T-cell (primary cell): Measurements from ENCODE around the gene APBB1IP. TPM values are rescaled to one million over a fixed set of nuclear protein-coding genes. Genes with fewer than 3 reads are reported as not detected.

Experiments
- ATAC-seq, 4 experiments: fragments of 200-7000 bp in 3 of 4; fragments of 150-1000 bp in 1 of 4; cut with Tn5 transposase; replicated peaks in 1 of 4; 1 replicate in 3 of 4; 2 replicates in 1 of 4; pipeline ENCODE4 v1.10.0; 2021; ENCODE audit warnings: moderate library complexity in 3 of 4, mild to moderate bottlenecking in 2 of 4, moderate number of reproducible peaks in 1 of 4
- CTCF ChIA-PET, 2 donors: fragments of 300-600 bp; sonication (Branson Sonifier 250); formaldehyde crosslinking; loops; one replicate each; lab custom pipeline; 2022; ENCODE audit warnings: antibody characterized with exemption in 2 of 2; lab: Charles Lee
- POLR2A ChIA-PET, 2 donors: fragments of 300-600 bp; sonication (Branson Sonifier 250); formaldehyde crosslinking; loops; one replicate each; lab custom pipeline; 2022; ENCODE audit warnings: antibody characterized with exemption in 2 of 2; lab: Charles Lee
- DNase-seq, 35 experiments: peaks; one replicate each; pipeline versions ENCODE4 v3.0.0 to v3.0.0-alpha.2; 2013 to 2023
- H3K27ac ChIP-seq: one replicate; pipeline ENCODE4 v1.5.1; 2013; ENCODE audit warnings: low read length
- H3K27me3 ChIP-seq, 2 experiments: replicated peaks in 1 of 2; 1 replicate in 1 of 2; 2 replicates in 1 of 2; pipeline versions ENCODE4 v1.6.1 to v1.7.0; 2013; ENCODE audit warnings: low read length in 1 of 2, mixed read lengths in 1 of 2; ENCODE audit not compliant: control insufficient read depth in 2 of 2, insufficient read depth in 2 of 2; ENCODE audit errors: extremely low read depth in 1 of 2
- H3K36me3 ChIP-seq, 2 donors: 1 replicate in 1 of 2; 2 replicates in 1 of 2; pipeline versions ENCODE4 v1.6.1 to v1.7.0; 2013; ENCODE audit warnings: low read length in 1 of 2; ENCODE audit not compliant: control insufficient read depth in 2 of 2, insufficient read depth in 1 of 2; ENCODE audit errors: extremely low read depth in 1 of 2
- H3K4me1 ChIP-seq, 2 experiments: 1 replicate in 1 of 2; 2 replicates in 1 of 2; pipeline versions ENCODE4 v1.6.1 to v1.7.0; 2013; ENCODE audit warnings: low read length in 2 of 2, mixed read lengths in 1 of 2; ENCODE audit not compliant: insufficient read depth in 2 of 2, control insufficient read depth in 1 of 2; ENCODE audit errors: extremely low read depth in 1 of 2
- H3K4me3 ChIP-seq, 2 donors: 1 replicate in 1 of 2; 2 replicates in 1 of 2; pipeline versions ENCODE4 v1.5.1 to v1.7.0; 2013; ENCODE audit warnings: mild to moderate bottlenecking in 2 of 2, low read length in 1 of 2, moderate library complexity in 1 of 2; ENCODE audit not compliant: control insufficient read depth in 1 of 2; ENCODE audit errors: extremely low read depth in 1 of 2
- H3K9me3 ChIP-seq: 2 replicates; pipeline ENCODE4 v1.7.0; 2013
- H3K27ac Mint-ChIP-seq, 2 donors: one replicate each; pipeline ENCODE4 v1.8.0; 2020 to 2021; ENCODE audit warnings: mild to moderate bottlenecking in 2 of 2, mixed read lengths in 2 of 2
- H3K27me3 Mint-ChIP-seq, 2 donors: one replicate each; pipeline ENCODE4 v1.8.0; 2021 to 2022; ENCODE audit warnings: mixed read lengths in 2 of 2
- H3K36me3 Mint-ChIP-seq: one replicate; pipeline ENCODE4 v1.8.0; 2021; ENCODE audit warnings: mixed read lengths
- H3K4me1 Mint-ChIP-seq, 3 donors: one replicate each; pipeline ENCODE4 v1.8.0; 2020 to 2022; ENCODE audit warnings: mixed read lengths in 3 of 3, mild to moderate bottlenecking in 1 of 3
- H3K4me3 Mint-ChIP-seq, 3 donors: one replicate each; pipeline ENCODE4 v1.8.0; 2020 to 2022; ENCODE audit warnings: mild to moderate bottlenecking in 3 of 3, mixed read lengths in 3 of 3, moderate library complexity in 3 of 3
- H3K9me3 Mint-ChIP-seq, 3 donors: one replicate each; pipeline ENCODE4 v1.8.0; 2020 to 2022; ENCODE audit warnings: mixed read lengths in 3 of 3
- WGBS: methylation state at CpG from one replicate; pipeline ENCODE4 v1.1.5; 2013; ENCODE audit warnings: missing lambda C conversion rate; ENCODE audit not compliant: insufficient coverage; 5-methylcytosine and 5-hydroxymethylcytosine counted together
- total RNA-seq, 35 experiments: library from RNA in 6 of 35; stranded (reverse) in 6 of 35; fragments of 120-200 nt in 1 of 35; gene quantifications; one replicate each; pipeline versions ENCODE4 v1.2.1 to v1.2.4 and lab custom pipeline; 2013 to 2026

The APBB1IP gene
- total RNA-seq, 5 donors from 2014 or later (not counting 1 experiment from before 2014, with no cell fraction given), result 86.5 to 102 (median 88.4) TPM

DNA sequence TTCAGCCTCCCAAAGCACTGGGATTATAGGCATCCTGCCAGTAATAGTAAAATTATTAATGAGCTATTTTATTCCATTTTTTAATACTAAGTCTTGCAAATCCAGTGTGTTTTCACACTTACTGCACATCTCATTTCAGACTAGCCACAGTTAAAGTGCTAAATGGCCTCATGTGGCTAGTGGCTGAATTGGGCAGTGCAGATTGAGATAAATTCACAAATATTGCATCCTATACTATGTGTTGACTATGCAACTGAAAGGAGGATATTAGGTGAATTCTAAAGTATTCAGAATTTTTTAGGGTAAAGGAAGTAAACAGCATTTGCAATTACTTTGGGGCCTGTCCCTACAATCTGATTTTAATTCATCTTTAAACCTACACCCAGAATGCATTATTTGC lies 10.2 kb downstream of the APBB1IP start:
- Mint-ChIP-seq H3K36me3 (peaks cover 37% of the 10 kb centered on the region), H3K27ac (peak overlapping the region; percentile 98), H3K4me3 (peak overlapping the region; percentile 66 to 79 (median 72)), H3K27me3 (no peaks in the 10 kb centered on the region), H3K9me3 (no peaks in the 10 kb centered on the region), H3K4me1 (peaks cover 89 to 91% (median 91%) of the 10 kb centered on the region in 3 donors)
- Histone ChIP-seq H3K27ac (peak overlapping the region; percentile 88), H3K27me3 (no peaks in the 10 kb centered on the region), H3K4me3 (peak overlapping the region in 1 of 2 donors; percentile 10), H3K9me3 (no peaks in the 10 kb centered on the region), H3K36me3 (no peaks in the 10 kb centered on the region), H3K4me1 (peaks cover 48 to 62% of the 10 kb centered on the region in 2 experiments)
- CTCF ChIA-PET, result interaction anchor here in 1 of 2 donors (0.6 to 2.1 kb wide), 4 partner anchors 20 to 88 kb away, joined by 3 to 8 read pairs (median 3); no protein-coding TSS in a partner anchor
- POLR2A ChIA-PET, result interaction anchor here (0.5 to 1.0 kb wide), 4 partner anchors 9 to 38 kb away, joined by 3 to 6 read pairs (median 4); no protein-coding TSS in a partner anchor
- ATAC-seq, result peak in 3 of 4 experiments; percentile 10 to 28 (median 21)
- no peak for DNase-seq

DNA sequence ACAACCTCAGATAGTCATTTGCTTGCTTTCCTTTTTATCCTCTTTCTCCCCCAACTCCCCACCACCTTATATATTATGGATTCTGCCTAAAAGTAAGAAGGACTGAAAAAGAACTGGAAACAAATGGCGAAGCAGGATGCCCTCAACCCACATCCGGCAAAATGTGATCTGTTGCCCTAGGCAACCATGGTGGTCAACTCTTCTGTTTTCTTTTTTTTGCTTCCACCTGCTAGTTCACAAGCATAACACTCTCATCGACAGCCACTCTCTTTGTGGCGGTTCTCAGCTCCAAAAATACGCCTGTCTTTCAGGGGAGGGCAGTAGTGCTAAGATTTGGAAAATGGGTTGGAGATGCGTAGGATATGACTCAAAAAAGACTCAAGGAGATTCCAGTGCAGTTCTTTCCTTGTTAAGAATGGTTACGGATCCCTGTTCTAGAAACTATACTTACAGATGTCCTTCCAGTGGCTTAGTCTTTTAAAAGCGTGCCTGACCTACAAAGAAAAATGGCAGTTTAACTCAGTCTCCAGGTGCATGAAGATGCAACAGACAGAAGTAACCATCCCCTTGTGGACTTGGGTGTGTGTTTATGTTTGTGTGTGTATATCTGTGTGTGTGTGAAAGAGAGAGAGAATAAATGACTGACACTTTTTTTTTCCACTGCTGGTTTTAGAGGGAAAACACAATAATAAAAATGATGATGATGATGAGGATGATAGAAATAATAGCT lies 10.7 kb downstream of the APBB1IP start:
- DNase-seq (peak; percentile 45 to 92 (median 78)), ATAC-seq (peak; percentile 77 to 90 (median 82))
- Mint-ChIP-seq H3K4me3 (peak overlapping the region; percentile 66 to 79 (median 72)), H3K27ac (peak overlapping the region; percentile 98), H3K4me1 (peaks cover 90 to 93% (median 92%) of the 10 kb centered on the region in 3 donors), H3K9me3 (no peaks in the 10 kb centered on the region), H3K27me3 (no peaks in the 10 kb centered on the region), H3K36me3 (peaks cover 40% of the 10 kb centered on the region)
- peak overlapping the region; percentile 88 for H3K27ac ChIP-seq
- H3K36me3 ChIP-seq, result no peaks in the 10 kb centered on the region
- POLR2A ChIA-PET, result interaction anchor here (0.7 to 1.1 kb wide), 5 partner anchors 10 to 279 kb away, joined by 3 to 5 read pairs (median 4); no protein-coding TSS in a partner anchor
- H3K4me1 ChIP-seq, result peaks cover 47 to 60% of the 10 kb centered on the region in 2 experiments
- H3K4me3 ChIP-seq, result peak overlapping the region; percentile 10 to 17
- no peaks in the 10 kb centered on the region for H3K27me3 ChIP-seq
- WGBS, result 6% methylated on average over 2 of the region's 8 CpGs
- CTCF ChIA-PET, result interaction anchor here in 1 of 2 donors (1.0 to 2.1 kb wide), 3 partner anchors 20 to 87 kb away, joined by 3 to 8 read pairs (median 3); no protein-coding TSS in a partner anchor
- no peaks in the 10 kb centered on the region for H3K9me3 ChIP-seq

DNA sequence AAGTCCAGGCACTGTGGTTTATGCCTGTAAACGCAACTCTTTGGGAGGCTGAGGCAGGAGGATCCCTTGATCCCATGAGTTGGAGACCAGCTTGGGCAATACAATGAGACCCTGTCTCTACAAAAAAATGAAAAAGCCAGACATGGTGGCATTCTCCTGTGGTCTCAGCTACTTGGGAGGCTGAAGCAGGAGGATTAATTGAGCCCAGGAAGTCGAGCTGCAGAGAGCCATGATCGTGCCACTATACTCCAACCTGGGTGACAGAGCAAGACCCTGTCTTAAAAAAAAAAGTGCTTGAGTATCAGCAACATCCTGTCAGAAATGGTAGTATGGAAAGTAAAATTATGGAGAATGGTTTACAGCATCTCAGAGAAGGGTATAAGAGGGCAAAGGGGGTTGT lies 11.6 kb downstream of the APBB1IP start:
- Histone ChIP-seq H3K36me3 (no peaks in the 10 kb centered on the region), H3K9me3 (no peaks in the 10 kb centered on the region), H3K4me1 (peaks cover 45 to 62% of the 10 kb centered on the region in 2 experiments), H3K27ac (peak overlapping the region; percentile 88), H3K27me3 (no peaks in the 10 kb centered on the region), H3K4me3 (peak overlapping the region in 1 of 2 donors; percentile 17)
- DNase-seq (peak in 1 of 35 experiments; percentile 30), ATAC-seq (no peak)
- ChIA-PET POLR2A (interaction anchor here in 1 of 2 donors (1.1 kb wide), 1 partner anchor 19 kb away, joined by 5 read pairs; no protein-coding TSS in a partner anchor), CTCF (interaction anchor here in 1 of 2 donors (2.1 kb wide), 1 partner anchor 31 kb away, joined by 8 read pairs; no protein-coding TSS in a partner anchor)
- 29% methylated on average over 3 of the region's 3 CpGs for WGBS
- Mint-ChIP-seq H3K27me3 (no peaks in the 10 kb centered on the region), H3K36me3 (peaks cover 33% of the 10 kb centered on the region), H3K4me3 (peak overlapping the region; percentile 66 to 79 (median 72)), H3K4me1 (peaks cover 85 to 92% (median 90%) of the 10 kb centered on the region in 3 donors), H3K9me3 (no peaks in the 10 kb centered on the region), H3K27ac (peak overlapping the region; percentile 98)

DNA sequence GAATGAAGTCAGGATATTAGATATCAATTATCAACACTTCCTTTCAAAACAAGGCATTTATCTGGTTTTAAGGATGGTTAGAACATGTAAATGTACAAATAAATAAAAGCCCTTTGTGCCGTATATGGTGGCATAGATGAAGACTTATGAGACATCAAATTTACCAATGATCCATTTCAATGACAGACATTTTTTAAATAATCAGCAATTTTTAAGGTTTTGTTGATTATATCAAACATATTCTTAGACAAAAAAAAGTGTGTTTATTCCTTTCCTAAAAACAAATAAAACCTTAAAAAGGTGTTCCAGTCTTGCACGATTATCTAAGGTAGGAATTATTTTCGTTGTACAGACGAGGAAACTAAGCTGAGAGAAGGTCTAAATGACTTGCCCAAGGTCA lies 13.8 kb downstream of the APBB1IP start:
- ATAC-seq (no peak), DNase-seq (no peak)
- H3K27me3 ChIP-seq, result no peaks in the 10 kb centered on the region
- no peak overlapping the region for H3K4me3 ChIP-seq
- POLR2A ChIA-PET, result no interaction called here
- CTCF ChIA-PET, result interaction anchor here in 1 of 2 donors (0.7 kb wide), 1 partner anchor 342 kb away, joined by 3 read pairs; no protein-coding TSS in a partner anchor
- H3K9me3 Mint-ChIP-seq, result no peaks in the 10 kb centered on the region
- H3K9me3 ChIP-seq, result no peaks in the 10 kb centered on the region
- peaks cover 29% of the 10 kb centered on the region for H3K36me3 Mint-ChIP-seq
- H3K36me3 ChIP-seq, result no peaks in the 10 kb centered on the region
- peak overlapping the region in 2 of 3 donors; percentile 4 to 79 for H3K4me3 Mint-ChIP-seq
- peaks cover 55 to 67% of the 10 kb centered on the region in 2 experiments for H3K4me1 ChIP-seq
- no peaks in the 10 kb centered on the region for H3K27me3 Mint-ChIP-seq
- peak overlapping the region; percentile 88 for H3K27ac ChIP-seq
- peaks cover 85 to 94% (median 89%) of the 10 kb centered on the region in 3 donors for H3K4me1 Mint-ChIP-seq
- WGBS, result 100% methylated on average over 1 of the region's 4 CpGs
- H3K27ac Mint-ChIP-seq, result peak overlapping the region; percentile 85 to 91

DNA sequence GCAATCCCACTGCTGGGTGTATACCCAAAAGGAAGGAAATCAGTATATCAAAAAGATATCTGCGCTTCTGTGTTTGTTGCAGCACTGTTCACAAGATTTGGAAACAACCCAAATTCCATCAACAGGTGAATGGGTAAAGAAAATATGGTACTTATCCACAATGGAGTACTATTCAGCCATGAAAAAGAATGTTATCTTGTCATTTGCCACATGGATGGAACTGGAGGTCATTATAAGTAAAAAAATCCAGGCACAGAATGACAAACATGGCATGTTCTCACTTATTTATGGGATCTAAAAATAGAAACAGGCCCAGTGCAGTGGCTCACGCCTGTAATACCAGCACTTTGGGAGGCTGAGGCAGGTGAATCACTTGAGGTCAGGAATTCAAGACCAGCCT lies 15.7 kb downstream of the APBB1IP start:
- CTCF ChIA-PET, result no interaction called here
- no peaks in the 10 kb centered on the region for H3K9me3 Mint-ChIP-seq
- Histone ChIP-seq H3K27me3 (no peaks in the 10 kb centered on the region), H3K4me3 (no peak overlapping the region), H3K9me3 (no peaks in the 10 kb centered on the region), H3K4me1 (peaks cover 39 to 60% of the 10 kb centered on the region in 2 experiments), H3K36me3 (peaks cover 0 to 10% of the 10 kb centered on the region in 2 donors), H3K27ac (no peak overlapping the region)
- H3K27me3 Mint-ChIP-seq, result no peaks in the 10 kb centered on the region
- WGBS, result 83% methylated on average over 1 of the region's 2 CpGs
- H3K4me3 Mint-ChIP-seq, result peak overlapping the region in 1 of 3 donors; percentile 28
- POLR2A ChIA-PET, result no interaction called here
- ATAC-seq (no peak), DNase-seq (no peak)
- peak overlapping the region; percentile 77 to 88 for H3K27ac Mint-ChIP-seq
- H3K36me3 Mint-ChIP-seq, result peaks cover 41% of the 10 kb centered on the region
- H3K4me1 Mint-ChIP-seq, result peaks cover 86 to 93% (median 89%) of the 10 kb centered on the region in 3 donors

DNA sequence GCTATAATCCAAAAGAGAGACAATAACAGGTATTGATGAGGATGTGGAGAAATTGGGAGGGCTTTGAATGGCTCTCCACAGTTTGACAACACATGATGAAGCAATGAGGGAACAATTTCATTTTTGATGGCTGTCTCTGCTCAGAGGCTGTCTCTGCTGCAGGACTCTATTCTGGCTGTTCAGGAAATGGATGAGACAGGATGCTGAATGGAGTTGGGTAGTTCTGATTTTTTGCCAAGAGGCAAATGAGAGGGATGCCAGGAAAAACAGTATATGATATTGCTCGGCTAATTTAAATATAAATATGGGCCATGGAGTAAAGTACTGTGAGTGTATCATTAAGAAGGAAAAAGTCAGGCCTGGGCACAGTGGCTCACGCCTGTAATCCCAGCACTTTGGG lies 16.8 kb downstream of the APBB1IP start:
- WGBS, result 100% methylated on average over 2 of the region's 2 CpGs
- Mint-ChIP-seq H3K4me1 (peaks cover 79 to 85% (median 79%) of the 10 kb centered on the region in 3 donors), H3K9me3 (no peaks in the 10 kb centered on the region), H3K27ac (peak overlapping the region; percentile 43 to 56), H3K4me3 (peak overlapping the region in 2 of 3 donors; percentile 34 to 57), H3K27me3 (no peaks in the 10 kb centered on the region), H3K36me3 (peaks cover 41% of the 10 kb centered on the region)
- peaks cover 0 to 10% of the 10 kb centered on the region in 2 donors for H3K36me3 ChIP-seq
- no peak for DNase-seq
- H3K27me3 ChIP-seq, result no peaks in the 10 kb centered on the region
- no peak overlapping the region for H3K4me3 ChIP-seq
- CTCF ChIA-PET, result no interaction called here
- H3K9me3 ChIP-seq, result no peaks in the 10 kb centered on the region
- POLR2A ChIA-PET, result interaction anchor here in 1 of 2 donors (0.6 kb wide), 1 partner anchor 1089 kb away, joined by 13 read pairs; no protein-coding TSS in a partner anchor
- peaks cover 33 to 52% of the 10 kb centered on the region in 2 experiments for H3K4me1 ChIP-seq
- no peak overlapping the region for H3K27ac ChIP-seq
- no peak for ATAC-seq
